Omental fat pad (tissue), 4 donors: Measurements from ENCODE around the gene NOS1. TPM values are rescaled to one million over a fixed set of nuclear protein-coding genes. Genes with fewer than 3 reads are reported as not detected.
"Not testable (repeated sequence)": the region's sequence is repeated elsewhere in the genome, so short reads cannot be mapped to it uniquely, and the experiment has no call there.

Source experiments
- ATAC-seq: fragments of 150-250 bp; one replicate; pipeline ENCODE4 v1.9.1; 2016; ENCODE audit warnings: mild to moderate bottlenecking, moderate library complexity; ENCODE audit not compliant: low FRiP score
- DNase-seq: peaks from one replicate; pipeline ENCODE4 v3.0.0-alpha.2; 2019; ENCODE audit warnings: low spot score
- total RNA-seq, 4 donors: library from RNA; depleted of rRNA; stranded (reverse); fragments of >200 nt; gene quantifications; one replicate each; pipeline ENCODE4 v1.1.0, GENCODE V29; 2016
- TF ChIP-seq, protein P1 (sequence below), 3 donors: fragments of 450-650 bp; IDR thresholded peaks; one replicate each; pipeline ENCODE4 v1.5.1; 2016 to 2017; ENCODE audit warnings: antibody characterized with exemption in 3 of 3, mild to moderate bottlenecking in 3 of 3, moderate library complexity in 2 of 3

Gene NOS1
- total RNA-seq, 4 donors from 2014 or later = under 0.01 to 1.4 (median 0.11) TPM

DNA sequence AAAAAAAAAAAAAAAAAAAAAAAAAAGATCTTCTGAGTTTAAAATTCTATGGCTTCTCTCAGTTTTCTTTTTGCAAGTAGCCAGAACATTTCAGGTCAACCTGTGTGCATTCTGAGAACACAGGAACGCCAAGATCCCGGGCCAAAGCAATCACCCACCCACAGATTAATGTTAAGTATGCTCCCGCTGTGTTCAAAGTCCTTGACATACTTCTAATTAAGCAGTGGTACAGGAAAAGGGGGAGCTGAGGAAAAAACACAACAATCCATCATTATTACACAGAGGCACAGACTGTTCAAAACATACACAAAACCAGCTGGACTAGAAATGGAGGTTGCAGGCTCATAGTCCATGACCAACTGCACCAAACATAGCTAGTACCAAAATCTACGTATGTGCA lies 174.0 kb downstream of the NOS1 start:
- no peak for ATAC-seq

DNA sequence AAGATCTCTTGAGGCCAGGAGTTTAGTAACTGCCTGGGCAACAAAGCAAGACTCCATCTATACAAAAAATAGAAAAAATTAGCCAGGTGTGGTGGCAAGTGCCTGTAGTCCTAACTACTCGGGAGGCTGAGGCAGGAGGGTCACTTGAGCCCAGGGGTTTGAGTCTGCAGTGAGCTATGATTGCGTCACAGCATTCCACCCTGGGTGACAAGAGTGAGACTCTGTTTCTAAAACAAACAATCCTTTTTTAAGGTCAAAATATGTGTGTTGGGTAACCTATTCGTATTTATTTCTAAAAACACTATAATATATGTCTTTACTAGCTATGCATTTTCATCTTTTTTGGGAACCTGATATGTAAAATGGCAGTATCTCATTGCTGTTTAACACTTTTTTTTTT lies 178.6 kb downstream of the NOS1 start:
- ATAC-seq (no peak), DNase-seq (no peak)
- TF ChIP-seq, protein P1, sequence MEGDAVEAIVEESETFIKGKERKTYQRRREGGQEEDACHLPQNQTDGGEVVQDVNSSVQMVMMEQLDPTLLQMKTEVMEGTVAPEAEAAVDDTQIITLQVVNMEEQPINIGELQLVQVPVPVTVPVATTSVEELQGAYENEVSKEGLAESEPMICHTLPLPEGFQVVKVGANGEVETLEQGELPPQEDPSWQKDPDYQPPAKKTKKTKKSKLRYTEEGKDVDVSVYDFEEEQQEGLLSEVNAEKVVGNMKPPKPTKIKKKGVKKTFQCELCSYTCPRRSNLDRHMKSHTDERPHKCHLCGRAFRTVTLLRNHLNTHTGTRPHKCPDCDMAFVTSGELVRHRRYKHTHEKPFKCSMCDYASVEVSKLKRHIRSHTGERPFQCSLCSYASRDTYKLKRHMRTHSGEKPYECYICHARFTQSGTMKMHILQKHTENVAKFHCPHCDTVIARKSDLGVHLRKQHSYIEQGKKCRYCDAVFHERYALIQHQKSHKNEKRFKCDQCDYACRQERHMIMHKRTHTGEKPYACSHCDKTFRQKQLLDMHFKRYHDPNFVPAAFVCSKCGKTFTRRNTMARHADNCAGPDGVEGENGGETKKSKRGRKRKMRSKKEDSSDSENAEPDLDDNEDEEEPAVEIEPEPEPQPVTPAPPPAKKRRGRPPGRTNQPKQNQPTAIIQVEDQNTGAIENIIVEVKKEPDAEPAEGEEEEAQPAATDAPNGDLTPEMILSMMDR (IDR thresholded peaks at IDR 0.05) = no peak

More for the DNA sequence above, 174.0 kb downstream of the NOS1 start:
- no peak for DNase-seq
- TF ChIP-seq, protein P1 (IDR thresholded peaks at IDR 0.05) = no peak

DNA sequence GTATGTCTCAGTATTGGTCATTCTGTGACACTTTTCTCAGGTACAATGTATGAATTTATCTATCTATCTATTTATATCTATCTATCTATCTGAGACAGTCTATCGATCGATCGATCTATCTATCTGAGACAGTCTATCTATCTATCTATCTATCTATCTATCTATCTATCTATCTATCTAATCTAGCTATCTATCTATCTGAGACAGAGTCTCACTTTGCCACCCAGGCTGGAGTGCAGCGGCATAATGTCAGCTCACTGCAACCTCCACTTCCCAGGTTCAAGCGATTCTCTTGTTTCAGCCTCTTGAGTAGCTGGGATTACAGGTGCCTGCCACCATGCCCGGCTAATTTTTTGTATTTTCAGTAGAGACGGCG lies 180.0 kb downstream of the NOS1 start:
- not testable (repeated sequence) for ATAC-seq, DNase-seq

DNA sequence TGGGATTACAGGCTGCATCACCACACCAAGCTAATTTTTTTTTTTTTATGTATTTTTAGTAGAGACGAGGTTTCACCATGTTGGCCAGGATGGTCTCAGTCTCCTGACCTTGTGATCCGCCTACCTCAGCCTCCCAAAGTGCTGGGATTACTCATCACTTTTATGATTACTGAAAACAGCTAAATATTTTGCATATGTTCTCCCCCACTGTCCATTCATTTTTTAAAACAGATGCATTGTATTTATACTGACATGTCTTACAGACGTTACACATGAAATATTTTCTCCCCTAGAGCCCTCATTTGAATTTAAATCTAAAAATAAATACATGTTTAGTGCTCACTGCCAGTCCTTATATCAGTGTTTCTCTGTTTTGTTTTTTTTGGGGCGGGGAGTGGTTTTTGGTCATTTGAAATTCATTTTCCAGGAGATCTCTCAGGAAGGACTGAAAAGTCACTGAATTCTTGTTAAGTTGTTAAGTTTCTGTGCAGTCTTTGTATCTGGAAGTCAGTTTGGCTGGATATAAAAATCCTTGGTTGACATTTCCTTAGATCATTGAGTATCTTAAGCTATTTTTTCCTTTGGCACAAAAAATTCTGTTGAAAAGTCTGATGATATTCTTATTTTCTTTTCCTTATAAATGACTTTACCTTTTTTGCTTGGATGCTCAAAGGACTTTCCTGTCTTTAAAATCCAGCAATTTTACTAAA lies 180.5 kb downstream of the NOS1 start:
- DNase-seq = no peak
- TF ChIP-seq, protein P1 (IDR thresholded peaks at IDR 0.05) = no peak
- ATAC-seq = no peak

DNA sequence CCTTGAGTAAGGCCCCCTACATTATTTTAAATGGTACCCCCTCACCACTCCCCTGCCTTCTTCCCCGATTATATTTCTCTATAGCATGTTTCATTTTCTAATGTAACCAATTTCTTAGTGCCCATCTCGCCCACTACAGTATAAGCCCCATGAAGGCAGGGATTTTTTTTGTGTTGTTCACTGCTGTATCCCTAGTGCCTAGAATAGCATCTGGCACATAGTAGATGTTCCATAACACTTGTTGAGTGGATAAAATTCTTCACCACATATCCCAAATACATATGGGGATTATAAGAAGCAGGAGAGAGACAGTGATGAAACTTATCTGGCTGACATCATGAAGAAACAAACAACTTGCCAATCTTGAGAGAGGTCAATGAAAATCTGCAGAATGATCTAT lies 182.7 kb downstream of the NOS1 start:
- ATAC-seq (no peak), DNase-seq (no peak)
- TF ChIP-seq, protein P1 (IDR thresholded peaks at IDR 0.05) = no peak

DNA sequence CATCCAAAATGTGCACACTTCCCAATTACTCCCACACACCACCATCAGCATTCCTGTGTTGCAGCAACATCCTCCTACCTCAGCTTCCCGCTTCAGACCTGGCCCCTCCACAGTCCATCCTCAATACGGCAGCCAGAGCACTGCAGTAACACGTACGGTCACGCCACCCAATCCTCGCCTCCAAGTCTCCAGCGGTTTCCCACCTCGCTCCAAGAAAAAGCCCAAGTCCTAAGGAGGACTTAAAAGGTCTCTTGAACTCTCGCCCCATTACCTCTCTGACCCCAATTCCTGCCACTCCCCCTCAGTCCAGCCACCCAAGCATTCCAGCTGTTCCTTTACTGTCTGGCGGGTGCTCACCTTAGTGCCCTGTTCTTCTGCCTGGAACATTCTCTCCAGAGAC lies 183.1 kb downstream of the NOS1 start:
- ATAC-seq (no peak), DNase-seq (no peak)
- TF ChIP-seq, protein P1 (IDR thresholded peaks at IDR 0.05) = no peak

DNA sequence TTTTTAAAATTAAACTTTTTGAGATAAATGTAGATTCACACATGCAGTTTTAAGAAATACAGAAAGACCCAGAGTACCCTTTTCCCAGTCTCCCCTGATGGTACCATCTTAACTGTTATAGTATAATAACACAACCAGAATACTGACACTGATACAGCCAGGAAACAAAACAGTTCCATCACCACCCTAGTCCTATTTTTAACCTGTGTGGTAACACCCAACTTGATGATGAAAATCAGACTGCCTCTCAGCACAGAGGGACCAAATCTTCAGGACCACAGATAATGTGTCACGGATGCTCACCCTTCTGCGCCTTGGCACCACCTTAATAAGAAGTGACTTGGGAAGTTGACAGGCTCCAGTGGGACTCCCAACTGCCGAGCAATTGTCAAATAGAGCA lies 189.3 kb downstream of the NOS1 start:
- no peak for ATAC-seq
- TF ChIP-seq, protein P1 (IDR thresholded peaks at IDR 0.05) = no peak
- DNase-seq = no peak
